HepG2 (cell line): ENCODE data around the gene NXT1. TPM values are rescaled to one million over a fixed set of nuclear protein-coding genes. Genes with fewer than 3 reads are reported as not detected.

ENCODE experiments used
- CBX5 ChIP-seq: sonication (generic); formaldehyde crosslinking; IDR thresholded peaks from 2 replicates; pipeline ENCODE4 v1.4.0; 2020; ENCODE audit warnings: missing genetic modification reagents, borderline replicate concordance
- FOXK2 ChIP-seq: fragments of 450-650 bp; IDR thresholded peaks from 2 replicates; pipeline ENCODE4 v1.6.1; 2016
- GABPB1 ChIP-seq: IDR thresholded peaks from 2 replicates; pipeline ENCODE4 v1.6.1; 2016; ENCODE audit warnings: mild to moderate bottlenecking, missing genetic modification reagents, moderate library complexity, missing compliant biosample characterization
- HMGXB3 ChIP-seq: sonication (generic); formaldehyde crosslinking; IDR thresholded peaks from 2 replicates; pipeline ENCODE4 v1.4.0; 2020; ENCODE audit warnings: missing genetic modification reagents, borderline replicate concordance
- HNRNPH1 ChIP-seq: fragments of 200-400 bp; formaldehyde crosslinking; optimal IDR thresholded peaks from 2 replicates; pipeline ENCODE3; 2017; ENCODE audit warnings: mild to moderate bottlenecking, low read depth, low read length
- LCORL ChIP-seq, 2 experiments: fragments of 450-650 bp in 1 of 2; sonication (generic) in 1 of 2; formaldehyde crosslinking in 1 of 2; IDR thresholded peaks; 2 replicates each; pipeline versions ENCODE4 v1.5.0 to v1.6.1; 2017 to 2020; ENCODE audit warnings: antibody characterized with exemption in 1 of 2, missing genetic modification reagents in 1 of 2
- PAF1 ChIP-seq: IDR thresholded peaks from 2 replicates; pipeline ENCODE4 v1.6.1; 2016; ENCODE audit warnings: missing genetic modification reagents, missing compliant biosample characterization
- PCBP2 ChIP-seq: fragments of 200-400 bp; formaldehyde crosslinking; optimal IDR thresholded peaks from 2 replicates; pipeline ENCODE3; 2018; ENCODE audit warnings: low read length, low read depth; ENCODE audit not compliant: poor library complexity, severe bottlenecking
- SRSF1 ChIP-seq: fragments of 200-400 bp; formaldehyde crosslinking; optimal IDR thresholded peaks from 2 replicates; pipeline ENCODE3; 2017; ENCODE audit warnings: mild to moderate bottlenecking, low read depth, low read length, moderate library complexity
- ZBTB2 ChIP-seq: sonication (generic); formaldehyde crosslinking; IDR thresholded peaks from 2 replicates; pipeline ENCODE4 v1.8.0; 2022; ENCODE audit warnings: low read depth, missing genetic modification reagents
- ZNF12 ChIP-seq: sonication (generic); formaldehyde crosslinking; IDR thresholded peaks from 2 replicates; pipeline ENCODE4 v1.5.0; 2020; ENCODE audit warnings: missing genetic modification reagents
- ZNF136 ChIP-seq: sonication (generic); formaldehyde crosslinking; IDR thresholded peaks from 2 replicates; pipeline ENCODE4 v1.8.1; 2022; ENCODE audit warnings: low read depth, mild to moderate bottlenecking, moderate library complexity, missing genetic modification reagents
- ZNF282 ChIP-seq: fragments of 450-650 bp; IDR thresholded peaks from 2 replicates; pipeline ENCODE4 v1.6.1; 2018; ENCODE audit not compliant: partially characterized antibody
- ZNF629 ChIP-seq: sonication (generic); formaldehyde crosslinking; conservative IDR thresholded peaks from 2 replicates; pipeline ENCODE4 v1.5.0; 2020; ENCODE audit warnings: missing genetic modification reagents
- ZNF691 ChIP-seq: sonication (generic); formaldehyde crosslinking; IDR thresholded peaks from 2 replicates; pipeline ENCODE4 v1.4.0; 2020; ENCODE audit warnings: missing genetic modification reagents, low read depth, mild to moderate bottlenecking, borderline replicate concordance
- ZNF740 ChIP-seq: sonication (generic); formaldehyde crosslinking; IDR thresholded peaks from 2 replicates; pipeline ENCODE4 v1.4.0; 2020; ENCODE audit warnings: missing genetic modification reagents
- ZNF879 ChIP-seq: sonication (generic); formaldehyde crosslinking; IDR thresholded peaks from 2 replicates; pipeline ENCODE4 v1.8.1; 2023; ENCODE audit warnings: missing genetic modification reagents
- polyA plus RNA-seq, 8 experiments: library from polyadenylated mRNA; depleted of rRNA in 3 of 8; stranded (reverse) in 7 of 8; unstranded in 1 of 8; fragments of >200 nt; fragmentation: Illumina TruSeq in 4 of 8; extraction: Trizol in 4 of 8; gene quantifications; 2 replicates each; pipeline versions ENCODE4 v1.2.1 to v1.2.3, GENCODE V29; 2011 to 2016; ENCODE audit warnings: low read depth in 4 of 8, missing spikeins in 1 of 8, mixed read lengths in 1 of 8; ENCODE audit not compliant: insufficient read depth in 1 of 8
- total RNA-seq, 5 experiments: library from RNA; depleted of rRNA; stranded (reverse); fragments of >200 nt; fragmentation: Illumina TruSeq; extraction: Trizol; gene quantifications; 2 replicates each; pipeline ENCODE4 v1.2.3, GENCODE V29; 2016; ENCODE audit warnings: low read depth in 1 of 5
- TF ChIP-seq, protein P1 (sequence below): sonication (generic); formaldehyde crosslinking; IDR thresholded peaks from 2 replicates; pipeline ENCODE4 v1.4.0; 2020; ENCODE audit warnings: missing genetic modification reagents

NXT1 gene
- total and polyA plus RNA-seq, 2 of the 13 experiments (the other 11 are each of a cell fraction or from before 2014, with no cell fraction given) = 35.6 to 65.9 TPM

DNA sequence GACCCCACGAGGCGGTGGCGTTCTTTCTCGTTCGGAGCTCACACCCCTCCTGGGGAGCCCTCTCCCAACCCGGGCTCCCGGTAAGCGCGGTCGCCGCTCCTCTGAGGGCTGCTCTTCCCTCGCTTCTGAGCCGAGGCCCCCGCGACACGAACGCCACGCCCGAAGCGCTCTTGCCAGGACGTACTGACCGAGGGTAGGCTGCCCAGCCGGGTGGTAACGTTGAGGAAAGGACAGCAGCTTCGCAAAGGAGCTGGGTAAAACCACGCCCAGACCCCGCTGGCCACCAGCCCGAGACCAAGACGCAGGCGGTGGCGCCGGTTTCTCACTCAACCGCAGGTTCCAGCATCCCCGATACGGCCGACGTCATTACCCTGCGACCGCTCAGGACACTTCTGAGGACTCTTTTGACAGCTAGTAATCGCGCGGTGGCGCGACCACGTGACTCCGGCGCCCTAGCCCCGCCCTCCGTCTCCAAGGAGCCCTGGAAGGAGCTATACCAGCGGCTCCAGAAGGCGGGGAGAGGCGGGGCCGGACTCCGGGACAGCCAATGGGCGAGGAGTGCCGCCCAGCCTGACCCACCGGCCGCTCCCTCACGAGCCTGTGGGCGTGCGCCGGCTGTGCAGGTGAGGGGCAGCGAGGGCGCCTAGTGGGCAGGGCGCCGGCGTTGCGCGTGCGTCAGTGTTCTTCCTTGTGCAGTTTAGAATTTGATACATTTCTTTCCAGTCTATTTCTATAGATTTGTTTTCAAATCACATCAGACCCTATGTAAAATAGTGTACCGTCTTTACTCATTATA, 7.4 kb downstream of the NXT1 start (continued):
- TF ChIP-seq, protein P1, sequence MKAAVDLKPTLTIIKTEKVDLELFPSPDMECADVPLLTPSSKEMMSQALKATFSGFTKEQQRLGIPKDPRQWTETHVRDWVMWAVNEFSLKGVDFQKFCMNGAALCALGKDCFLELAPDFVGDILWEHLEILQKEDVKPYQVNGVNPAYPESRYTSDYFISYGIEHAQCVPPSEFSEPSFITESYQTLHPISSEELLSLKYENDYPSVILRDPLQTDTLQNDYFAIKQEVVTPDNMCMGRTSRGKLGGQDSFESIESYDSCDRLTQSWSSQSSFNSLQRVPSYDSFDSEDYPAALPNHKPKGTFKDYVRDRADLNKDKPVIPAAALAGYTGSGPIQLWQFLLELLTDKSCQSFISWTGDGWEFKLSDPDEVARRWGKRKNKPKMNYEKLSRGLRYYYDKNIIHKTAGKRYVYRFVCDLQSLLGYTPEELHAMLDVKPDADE = no peak
- no peak for TF ChIP-seq FOXK2
- no peak for TF ChIP-seq HNRNPH1
- no peak for TF ChIP-seq SRSF1
- no peak for TF ChIP-seq ZNF740 (CRISPR knock-in tag)
- no peak for TF ChIP-seq ZNF629 (CRISPR knock-in tag)
- TF ChIP-seq GABPB1 (CRISPR knock-in tag) = peak; percentile 86
- no peak for TF ChIP-seq LCORL (IDR thresholded peaks at IDR 0.05)
- peak; percentile 80 for TF ChIP-seq LCORL (CRISPR knock-in tag; IDR thresholded peaks at IDR 0.05)
- TF ChIP-seq PCBP2 = no peak
- no peak; the same call in 1 of the 2 replicates for TF ChIP-seq ZNF691 (CRISPR knock-in tag)
- TF ChIP-seq ZNF282 = no peak
- TF ChIP-seq ZBTB2 (CRISPR knock-in tag) = peak; percentile 86
- no peak for TF ChIP-seq ZNF879 (CRISPR knock-in tag)
- TF ChIP-seq HMGXB3 (CRISPR knock-in tag) = peak; percentile 98
- TF ChIP-seq ZNF12 (CRISPR knock-in tag) = no peak; the same call in 1 of the 2 replicates
- no peak for TF ChIP-seq PAF1 (CRISPR knock-in tag)
- TF ChIP-seq ZNF136 (CRISPR knock-in tag) = no peak
- peak; percentile 83; the same call in 1 of the 2 replicates for TF ChIP-seq CBX5 (CRISPR knock-in tag)
